Measurements from ENCODE around the gene MAP3K12. TPM values are rescaled to one million over a fixed set of nuclear protein-coding genes. Genes with fewer than 3 reads are reported as not detected.
A peak's percentile ranks its signal among the peaks of the same experiment; 100 is the strongest.

Gene MAP3K12
- total RNA-seq, 1 experiment from 2014 or later, result 4.6 TPM

- intact Hi-C loops (cut with micrococcal nuclease; ENCODE audit: unreplicated experiment), result no loop called here
- no peaks in the 10 kb centered on the region for H3K9me3 Mint-ChIP-seq (ENCODE audit: low read depth, unreplicated experiment)
- BruUV-seq (replicated peaks), result no TSS peak
- peaks cover 83% of the 10 kb centered on the region for H3K36me3 Mint-ChIP-seq (ENCODE audit: insufficient read depth, unreplicated experiment)
- H3K27me3 Mint-ChIP-seq (ENCODE audit: unreplicated experiment), result no peaks in the 10 kb centered on the region
- peaks cover 8% of the 10 kb centered on the region for H3K4me1 Mint-ChIP-seq (ENCODE audit: low read depth, unreplicated experiment)
- no peak overlapping the region for H3K27ac Mint-ChIP-seq (ENCODE audit: unreplicated experiment)
- no peak for DNase-seq
- no peak for TF ChIP-seq CTCF (IDR thresholded peaks at IDR 0.05; ENCODE audit: unreplicated experiment)
- CTCF ChIA-PET, result no interaction called here
- H3K4me3 Mint-ChIP-seq (ENCODE audit: low read depth, unreplicated experiment), result no peak overlapping the region
Measured at GRCh38 chr12:53459097-53459496, 40.2 kb downstream of the MAP3K12 start.

- BruUV-seq (replicated peaks), result no TSS peak
- no peak overlapping the region for H3K4me3 Mint-ChIP-seq (ENCODE audit: low read depth, unreplicated experiment)
- no peaks in the 10 kb centered on the region for H3K27me3 Mint-ChIP-seq (ENCODE audit: unreplicated experiment)
- no peak for DNase-seq
- CTCF ChIA-PET, result no interaction called here
- peaks cover 20% of the 10 kb centered on the region for H3K4me1 Mint-ChIP-seq (ENCODE audit: low read depth, unreplicated experiment)
- intact Hi-C loops (cut with micrococcal nuclease; ENCODE audit: unreplicated experiment), result no loop called here
- peaks cover 87% of the 10 kb centered on the region for H3K36me3 Mint-ChIP-seq (ENCODE audit: insufficient read depth, unreplicated experiment)
- TF ChIP-seq CTCF (IDR thresholded peaks at IDR 0.05; ENCODE audit: unreplicated experiment), result no peak
- no peak overlapping the region for H3K27ac Mint-ChIP-seq (ENCODE audit: unreplicated experiment)
- no peaks in the 10 kb centered on the region for H3K9me3 Mint-ChIP-seq (ENCODE audit: low read depth, unreplicated experiment)
Measured at GRCh38 chr12:53456654-53457366, 42.4 kb downstream of the MAP3K12 start.

GRCh38 chr12:53454707-53455106, 44.6 kb downstream of the MAP3K12 start:
- Mint-ChIP-seq H3K27ac (ENCODE audit: unreplicated experiment) (peak overlapping the region; percentile 30), H3K4me1 (ENCODE audit: low read depth, unreplicated experiment) (peaks cover 19% of the 10 kb centered on the region), H3K4me3 (ENCODE audit: low read depth, unreplicated experiment) (peak overlapping the region; percentile 82), H3K27me3 (ENCODE audit: unreplicated experiment) (no peaks in the 10 kb centered on the region), H3K9me3 (ENCODE audit: low read depth, unreplicated experiment) (no peaks in the 10 kb centered on the region), H3K36me3 (ENCODE audit: insufficient read depth, unreplicated experiment) (peaks cover 74% of the 10 kb centered on the region)
- TF ChIP-seq CTCF (IDR thresholded peaks at IDR 0.05; ENCODE audit: unreplicated experiment), result no peak
- CTCF ChIA-PET, result interaction anchor here (0.6 kb wide), 1 partner anchor 649 kb away, joined by 4 read pairs; no protein-coding TSS in a partner anchor
- DNase-seq, result no peak
- BruUV-seq (replicated peaks), result no TSS peak
- intact Hi-C loops (cut with micrococcal nuclease; ENCODE audit: unreplicated experiment), result no loop called here

- no peaks in the 10 kb centered on the region for H3K9me3 Mint-ChIP-seq (ENCODE audit: low read depth, unreplicated experiment)
- peak overlapping the region; percentile 68 for H3K27ac Mint-ChIP-seq (ENCODE audit: unreplicated experiment)
- CTCF ChIA-PET, result interaction anchor here (0.6 kb wide), 1 partner anchor 649 kb away, joined by 4 read pairs; no protein-coding TSS in a partner anchor
- no peaks in the 10 kb centered on the region for H3K27me3 Mint-ChIP-seq (ENCODE audit: unreplicated experiment)
- TF ChIP-seq CTCF (IDR thresholded peaks at IDR 0.05; ENCODE audit: unreplicated experiment), result no peak
- peaks cover 69% of the 10 kb centered on the region for H3K36me3 Mint-ChIP-seq (ENCODE audit: insufficient read depth, unreplicated experiment)
- no peak for DNase-seq
- H3K4me1 Mint-ChIP-seq (ENCODE audit: low read depth, unreplicated experiment), result peaks cover 19% of the 10 kb centered on the region
- BruUV-seq (replicated peaks), result no TSS peak
- intact Hi-C loops (cut with micrococcal nuclease; ENCODE audit: unreplicated experiment), result no loop called here
- peak overlapping the region; percentile 82 for H3K4me3 Mint-ChIP-seq (ENCODE audit: low read depth, unreplicated experiment)
Measured at GRCh38 chr12:53453953-53454640, 45.2 kb downstream of the MAP3K12 start.

Data from Calu3 (cell line).